HG02970 (cell line): ENCODE measurements around the gene L2HGDH.

ENCODE experiments used
- ATAC-seq: cut with Tn5 transposase; IDR thresholded peaks from one replicate; pipeline ENCODE4 v1.9.1; 2021; ENCODE audit warnings: mild to moderate bottlenecking, moderate library complexity, moderate number of reproducible peaks; ENCODE audit not compliant: unreplicated experiment, low FRiP score

The L2HGDH gene

DNA sequence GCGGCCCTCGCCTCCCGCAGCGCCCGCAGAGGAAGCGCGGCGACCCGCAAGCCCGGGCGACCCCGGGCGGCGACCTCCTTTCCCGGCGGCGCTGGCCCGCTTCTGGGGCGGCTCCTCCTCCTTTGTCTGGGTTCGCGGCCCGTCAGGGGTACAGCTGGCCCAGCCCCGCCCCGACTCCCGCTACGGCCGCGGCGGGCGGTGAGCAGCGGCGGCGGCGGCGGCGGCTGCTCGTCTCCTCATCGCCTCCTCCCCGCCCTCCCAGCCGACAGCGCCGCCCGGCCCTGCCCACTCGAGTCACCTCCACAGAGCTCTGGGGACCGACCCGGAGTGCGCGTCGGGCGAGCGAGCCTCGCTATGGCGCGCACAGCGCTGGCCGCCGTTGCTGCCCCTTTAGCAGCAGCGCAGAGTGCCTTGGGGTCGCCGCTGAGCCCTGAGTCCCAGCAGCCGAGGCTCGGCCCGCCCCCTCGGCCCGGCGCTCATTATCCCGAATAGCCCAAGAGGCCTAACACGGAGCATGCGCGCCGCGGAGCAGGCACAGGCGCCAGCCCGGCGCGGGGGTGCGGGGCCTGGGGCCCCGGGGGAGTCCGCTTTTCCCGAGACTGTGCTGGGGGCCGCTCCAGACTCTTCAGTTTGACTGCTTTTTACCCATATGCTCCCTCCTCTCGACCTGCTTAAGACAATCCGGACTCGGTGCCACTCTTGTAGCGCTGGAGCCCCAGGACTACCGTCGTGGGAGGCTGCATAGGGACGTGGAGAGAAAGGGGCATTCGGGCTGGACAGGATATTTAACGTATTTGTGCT is 80.4 kb downstream of the L2HGDH start, which contains the start of gene SOS2:
TSS of gene SOS2 (minus strand) at position 104 of the 801 bp plus-strand sequence. CDS start 295 bp downstream, outside the sequence.
- peak; percentile 81 for ATAC-seq

DNA sequence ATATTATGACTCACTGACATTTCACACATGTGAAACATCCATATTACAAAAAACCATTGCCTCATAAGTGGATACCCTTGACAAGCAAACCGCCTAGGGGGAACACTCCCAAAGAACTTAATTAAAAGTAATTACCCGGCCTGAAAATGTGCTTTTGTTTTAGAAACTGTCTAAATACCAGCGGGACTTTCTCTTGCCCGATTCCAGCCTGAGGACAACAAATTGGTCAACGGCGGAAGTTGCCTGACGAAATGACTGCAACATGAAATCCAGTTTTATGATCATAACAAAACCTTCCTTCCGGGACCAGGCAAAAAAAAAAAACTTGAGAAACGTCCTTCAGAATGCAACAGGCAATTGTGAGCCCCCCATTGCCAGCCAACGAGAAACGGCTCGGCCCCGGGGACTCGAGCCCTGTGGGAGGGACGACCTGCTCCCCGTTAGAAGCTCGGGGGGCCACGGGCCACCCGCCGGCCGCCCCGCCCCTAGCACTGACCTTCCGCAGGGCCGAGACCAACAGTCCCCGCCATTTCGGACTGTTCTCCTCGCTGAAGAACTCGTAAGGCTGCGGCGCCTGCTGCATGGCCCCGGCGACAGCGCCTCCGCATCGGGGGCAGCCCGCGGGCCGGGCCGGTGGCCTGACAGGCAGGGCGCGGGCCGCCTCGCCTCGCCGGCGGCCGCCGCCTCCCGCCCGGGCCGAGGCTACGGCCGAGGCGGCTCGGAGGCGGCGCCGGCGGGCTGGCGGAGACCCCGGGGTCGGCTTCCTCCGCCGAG is 81.1 kb downstream of the L2HGDH start:
- peak; percentile 43 for ATAC-seq

GRCh38 chr14:50230401-50230700 is 81.7 kb downstream of the L2HGDH start:
- no peak for ATAC-seq

DNA sequence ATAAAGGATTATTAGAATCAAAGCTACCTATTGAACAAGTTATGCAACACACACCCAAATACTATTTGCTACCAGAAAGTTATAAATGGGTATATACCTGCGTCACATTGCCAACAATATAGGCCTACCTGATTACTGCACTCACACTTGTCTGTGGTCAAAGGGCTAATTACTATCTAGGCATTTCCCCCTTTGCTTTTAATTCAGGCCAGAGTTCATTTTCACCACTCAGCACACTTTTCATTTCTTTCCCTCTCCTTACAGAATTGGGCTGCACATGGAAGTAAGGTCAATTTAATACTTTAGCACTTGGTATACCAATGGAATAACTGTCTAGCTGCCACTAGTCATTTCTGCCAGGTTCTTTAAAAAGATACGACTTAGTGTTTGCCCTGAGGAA is 82.3 kb downstream of the L2HGDH start:
- ATAC-seq = no peak

GRCh38 chr14:50228313-50228712 is 83.7 kb downstream of the L2HGDH start:
- no peak for ATAC-seq

DNA sequence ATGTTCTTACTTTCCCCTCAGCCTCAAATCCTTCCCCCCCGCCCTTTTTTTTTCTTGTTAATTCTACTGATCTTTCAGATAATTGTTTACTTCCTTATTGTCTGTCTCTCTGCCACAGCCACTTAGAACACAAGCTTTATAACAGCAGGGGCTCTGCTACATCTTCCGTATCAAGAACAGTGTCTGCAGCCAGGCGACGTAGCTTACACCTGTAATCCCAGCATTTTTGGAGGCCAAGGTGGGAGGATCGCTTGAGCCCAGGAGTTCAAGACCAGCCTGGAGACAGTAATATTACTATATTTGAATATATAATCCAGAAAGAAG is 86.1 kb downstream of the L2HGDH start:
- no peak for ATAC-seq

DNA sequence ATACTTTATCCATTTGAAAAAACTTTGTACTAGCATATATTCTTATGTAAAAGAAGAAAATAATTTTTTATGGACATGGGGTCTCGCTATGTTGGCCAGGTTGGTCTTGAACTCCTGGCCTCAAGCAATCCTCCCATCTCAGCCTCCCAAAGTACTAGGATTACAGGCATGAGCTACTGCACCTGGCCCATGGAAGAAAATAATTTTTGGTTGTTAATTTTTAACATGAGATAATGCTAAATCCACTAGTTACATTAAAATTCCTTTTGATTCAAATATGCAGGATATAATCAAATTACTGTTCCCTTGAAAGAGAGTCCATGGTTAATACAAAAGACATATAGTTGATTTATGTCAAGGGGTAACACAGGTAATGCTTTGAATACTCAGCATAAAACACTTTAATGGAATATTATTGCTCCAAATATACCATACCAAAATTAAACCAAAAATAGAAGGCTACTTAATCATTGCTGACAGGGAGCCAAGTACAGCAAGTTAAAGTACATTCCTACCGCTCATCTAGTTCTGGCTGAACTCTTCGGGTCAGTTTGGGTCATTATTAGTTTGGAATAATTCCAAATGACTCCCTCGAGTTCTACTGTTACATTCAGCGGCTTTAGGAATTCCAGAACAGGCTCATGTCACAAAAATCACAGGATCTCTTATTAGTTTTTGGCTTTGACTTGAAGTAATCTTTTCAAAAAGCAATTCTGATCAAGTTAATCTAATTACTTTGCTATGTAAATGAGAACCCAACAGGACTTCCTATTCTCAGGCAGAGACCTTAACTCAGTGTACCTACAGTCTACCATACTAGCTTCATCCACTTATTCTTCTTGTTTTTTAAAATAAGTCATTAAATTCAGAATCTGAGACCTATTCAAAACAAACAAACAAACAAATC is 86.7 kb downstream of the L2HGDH start:
- ATAC-seq = no peak

DNA sequence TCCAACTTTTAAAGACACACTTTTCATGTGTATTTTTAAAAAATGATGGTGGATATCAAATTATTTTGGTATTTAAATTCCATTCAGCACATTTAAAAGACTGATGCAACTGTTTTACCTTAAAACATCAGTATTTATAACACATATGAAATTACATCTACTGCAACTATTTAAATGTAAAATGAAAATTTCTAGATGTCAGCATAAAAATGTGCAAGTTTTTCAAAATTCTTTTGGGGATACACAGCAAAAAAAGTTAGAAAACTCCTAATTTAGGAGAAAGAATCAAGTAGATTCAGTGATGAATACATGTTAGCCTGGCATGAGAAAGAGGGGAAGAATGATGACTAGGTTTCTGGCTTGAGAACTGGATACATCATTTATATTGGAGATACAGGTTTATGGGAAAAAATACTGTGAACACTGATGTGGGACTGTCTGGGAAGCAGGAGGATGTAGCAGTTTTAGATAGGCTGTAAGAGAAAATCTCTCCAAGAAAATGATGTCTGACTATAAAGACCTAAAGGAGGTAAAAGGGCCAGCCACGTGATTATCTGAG is 89.9 kb downstream of the L2HGDH start:
- no peak for ATAC-seq

DNA sequence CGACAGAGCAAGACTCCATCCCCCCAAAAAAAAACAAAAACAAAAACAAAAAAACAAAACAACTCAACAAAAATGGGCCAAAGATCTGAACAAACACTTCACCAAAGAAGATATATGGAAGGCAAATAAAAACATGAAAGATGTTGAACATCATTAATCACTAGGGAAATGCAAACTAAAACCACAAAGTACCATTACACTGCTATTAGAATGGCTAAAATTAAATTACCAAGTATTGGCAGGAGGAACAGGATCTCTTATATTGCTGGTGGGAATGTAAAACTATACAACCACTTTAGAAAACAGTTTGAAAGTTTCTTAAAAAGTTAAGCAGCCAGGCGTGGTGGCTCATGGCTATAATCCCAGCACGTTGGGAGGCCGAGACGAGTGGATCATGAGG is 93.5 kb downstream of the L2HGDH start:
- no peak for ATAC-seq

DNA sequence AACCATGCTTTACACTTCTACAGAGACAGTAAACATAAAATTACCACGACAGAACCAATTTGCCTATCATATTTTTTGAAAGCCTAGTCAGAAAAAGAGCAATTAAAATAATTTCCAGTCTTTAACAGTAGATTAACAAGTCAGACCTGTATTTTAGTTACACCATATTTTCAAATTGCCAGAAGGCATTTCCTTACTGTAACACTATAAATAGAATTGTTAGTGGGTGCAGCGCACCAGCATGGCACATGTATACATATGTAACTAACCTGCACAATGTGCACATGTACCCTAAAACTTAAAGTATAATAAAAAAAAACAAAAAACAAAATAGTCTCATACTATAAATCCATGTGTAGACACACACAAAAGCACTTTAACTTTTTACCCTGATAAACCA is 96.6 kb downstream of the L2HGDH start:
- no peak for ATAC-seq

DNA sequence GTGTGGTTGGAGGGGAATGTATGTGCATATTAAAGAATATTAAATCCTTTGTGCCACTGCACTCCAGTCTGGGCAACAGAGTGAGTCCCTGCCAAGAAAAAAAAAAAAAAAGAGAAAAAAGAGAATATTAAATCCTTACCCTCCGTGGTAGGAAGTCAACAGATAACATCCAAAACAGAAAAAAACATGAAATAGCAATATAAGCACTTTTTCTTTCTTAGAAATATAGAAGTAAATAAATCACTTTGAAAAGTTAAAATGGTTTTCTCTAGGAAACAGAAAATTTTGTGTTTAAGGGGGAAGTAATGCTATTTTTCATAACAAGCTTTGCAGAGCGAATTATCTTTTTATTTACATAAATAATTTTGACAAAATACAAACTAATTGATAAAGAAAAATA is 98.2 kb downstream of the L2HGDH start:
- ATAC-seq = no peak

DNA sequence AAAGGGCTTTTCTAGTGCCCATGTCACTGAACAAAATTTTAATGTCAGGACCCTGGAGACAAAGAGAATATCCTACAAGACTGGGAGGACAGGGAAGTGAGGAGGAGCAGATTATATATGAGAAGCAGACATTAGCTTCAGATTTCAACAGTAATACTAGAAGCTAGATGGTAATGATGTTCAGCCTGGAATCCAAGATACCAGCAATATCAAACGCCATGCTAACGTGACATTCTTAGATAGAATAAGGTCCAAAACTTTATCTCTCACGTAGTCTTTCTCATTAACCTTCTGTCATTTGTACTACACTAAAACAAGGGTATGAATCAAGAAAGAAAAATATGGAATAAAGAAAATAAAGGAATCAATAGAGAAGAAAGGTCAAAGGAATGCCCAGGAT is 99.3 kb downstream of the L2HGDH start:
- ATAC-seq = no peak

DNA sequence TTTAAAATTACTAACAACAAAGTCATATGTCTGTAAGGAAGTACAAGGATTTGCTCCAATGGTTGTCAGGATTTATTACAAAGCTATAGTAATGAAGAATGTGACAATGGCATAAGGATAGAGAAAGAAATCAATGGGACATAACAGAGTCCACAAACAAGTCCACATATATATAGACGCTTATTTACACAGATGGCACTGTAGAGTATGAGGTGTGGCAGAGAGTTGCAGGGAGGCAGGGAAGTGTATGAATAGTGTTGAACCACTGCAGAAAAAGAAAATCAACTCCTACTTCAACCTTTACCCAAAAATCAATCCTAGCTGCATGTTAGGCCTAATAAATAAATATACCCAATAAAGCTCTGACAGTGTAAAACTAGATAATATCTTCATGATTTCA is 102.0 kb downstream of the L2HGDH start:
- no peak for ATAC-seq

GRCh38 chr14:50198499-50198898 is 113.5 kb downstream of the L2HGDH start:
- ATAC-seq = no peak

DNA sequence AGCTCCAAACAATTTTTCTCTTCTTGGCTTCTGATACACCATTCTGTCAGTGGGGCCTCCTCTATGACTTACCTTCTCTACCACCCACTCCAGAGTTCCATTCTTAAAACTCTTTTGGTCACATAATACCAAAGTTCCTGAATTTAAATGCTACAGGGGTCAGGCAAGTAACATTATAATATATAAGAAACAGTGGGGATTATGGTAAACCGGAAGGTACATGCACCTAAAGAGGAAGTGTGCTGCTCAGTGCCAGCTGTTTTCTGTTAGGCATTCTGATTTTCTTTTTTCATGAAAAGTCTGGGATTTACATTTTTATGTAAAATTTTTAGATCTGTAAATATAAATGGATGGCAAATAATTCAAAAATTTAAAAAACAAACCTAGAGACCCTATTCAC is 120.5 kb downstream of the L2HGDH start:
- ATAC-seq = no peak
